Measurements from ENCODE around the gene USP28.
"Not testable (repeated sequence)": the region's sequence is repeated elsewhere in the genome, so short reads cannot be mapped to it uniquely, and the experiment has no call there.

The USP28 gene

GRCh38 chr11:113764527-113765219 lies 110.7 kb downstream of the USP28 start (continued):
- TF ChIP-seq ZBTB10 (tag by site-specific recombination; IDR thresholded peaks at IDR 0.05) = no peak
- TF ChIP-seq ZNF341 (tag by site-specific recombination; IDR thresholded peaks at IDR 0.05; ENCODE audit: low read depth) = no peak
- TF ChIP-seq FEZF1 (tag by site-specific recombination; IDR thresholded peaks at IDR 0.05) = no peak
- TF ChIP-seq ZSCAN23 (tag by site-specific recombination; IDR thresholded peaks at IDR 0.05) = no peak
- TF ChIP-seq ZNF354C (tag by site-specific recombination; IDR thresholded peaks at IDR 0.05; ENCODE audit: borderline replicate concordance, low read depth) = no peak

GRCh38 chr11:113763040-113763439 lies 112.3 kb downstream of the USP28 start:
- peak; percentile 87 for TF ChIP-seq ZNF146 (tag by site-specific recombination; IDR thresholded peaks at IDR 0.05)
- H3K4me3 ChIP-seq (ENCODE audit: low read depth, low read length); H3K4me1 ChIP-seq (ENCODE audit: control insufficient read depth, insufficient read depth, low read length); POLR2A ChIA-PET; H3K9me3 ChIP-seq (ENCODE audit: control insufficient read depth, insufficient read depth, low read depth, low read length); H3K27ac ChIP-seq (ENCODE audit: extremely low read depth, low read depth, low read length): not testable (repeated sequence)
- CTCF ChIA-PET = interaction anchor here (0.6 kb wide), 1 partner anchor 232 kb away, joined by 3 read pairs; no protein-coding TSS in a partner anchor
- peaks cover 3 to 71% of the 10 kb centered on the region in 2 experiments; a peak in 2 of 3 replicates for H3K36me3 ChIP-seq (ENCODE audit: control insufficient read depth in 2 of 2, insufficient read depth in 1 of 2, low read length in 2 of 2)

GRCh38 chr11:113760241-113760640 lies 115.1 kb downstream of the USP28 start:
- Histone ChIP-seq H3K9me3 (ENCODE audit: control insufficient read depth, insufficient read depth, low read depth, low read length) (no peaks in the 10 kb centered on the region), H3K36me3 (ENCODE audit: control insufficient read depth in 2 of 2, insufficient read depth in 1 of 2, low read length in 2 of 2) (peaks cover 11 to 74% of the 10 kb centered on the region in 2 experiments), H3K4me3 (ENCODE audit: low read depth, low read length) (no peak overlapping the region), H3K4me1 (ENCODE audit: control insufficient read depth, insufficient read depth, low read length) (no peaks in the 10 kb centered on the region), H3K27ac (ENCODE audit: extremely low read depth, low read depth, low read length) (no peak overlapping the region)
- ChIA-PET POLR2A (no interaction called here), CTCF (interaction anchor here (0.5 kb wide), 1 partner anchor 1867 kb away, joined by 3 read pairs; no protein-coding TSS in a partner anchor)
- TF ChIP-seq ZNF366 (tag by site-specific recombination; conservative IDR thresholded peaks at IDR 0.05) (no peak), TCF7L2 (IDR thresholded peaks at IDR 0.05; ENCODE audit: borderline replicate concordance, low read depth, low read length) (no peak), ZBTB21 (tag by site-specific recombination; IDR thresholded peaks at IDR 0.05) (no peak), ZNF624 (tag by site-specific recombination; IDR thresholded peaks at IDR 0.05) (no peak), ZFP37 (tag by site-specific recombination; IDR thresholded peaks at IDR 0.05) (no peak), KLF10 (tag by site-specific recombination; IDR thresholded peaks at IDR 0.05) (no peak), ZFP3 (tag by site-specific recombination; IDR thresholded peaks at IDR 0.05; ENCODE audit: low read depth) (no peak), ZNF302 (tag by site-specific recombination; IDR thresholded peaks at IDR 0.05; ENCODE audit: low read depth) (no peak), ZSCAN4 (tag by site-specific recombination; IDR thresholded peaks at IDR 0.05) (no peak), ZBTB11 (tag by site-specific recombination; conservative IDR thresholded peaks at IDR 0.05; ENCODE audit: low read depth) (no peak), ZNF473 (tag by site-specific recombination; IDR thresholded peaks at IDR 0.05) (no peak), ZNF266 (tag by site-specific recombination; IDR thresholded peaks at IDR 0.05; ENCODE audit: low read depth) (no peak), ZNF585B (tag by site-specific recombination; IDR thresholded peaks at IDR 0.05) (no peak)
